Endothelial cell of umbilical vein (primary cell): ENCODE measurements around the gene GVQW3. TPM values are rescaled to one million over a fixed set of nuclear protein-coding genes. Genes with fewer than 3 reads are reported as not detected.

Experiments used
- BruUV-seq: library from RNA; stranded (reverse); fragments of 400-500 nt; replicated peaks from 2 replicates; lab custom pipeline; 2021; lab: Mats Ljungman, UMichigan
- CTCF ChIA-PET: fragments of 300-600, 350-600 bp; sonication (Branson Sonifier 250); formaldehyde crosslinking; loops from one replicate; lab custom pipeline; 2021; ENCODE audit warnings: antibody characterized with exemption, inconsistent platforms; lab: Charles Lee
- POLR2A ChIA-PET: fragments of 300-600, 350-600 bp; sonication (Branson Sonifier 250); formaldehyde crosslinking; loops from one replicate; lab custom pipeline; 2021; ENCODE audit warnings: antibody characterized with exemption, inconsistent platforms; lab: Charles Lee
- DNase-seq: peaks from one replicate; pipeline ENCODE4 v3.0.0-alpha.2; 2011; ENCODE audit warnings: low read depth, low spot score
- FAIRE-seq: peaks from 2 replicates; lab custom pipeline; 2011; peaks lifted over from hg19 to GRCh38; lab: Jason Lieb, UNC
- H2AFZ ChIP-seq: 2 replicates; pipeline ENCODE4 v1.6.0; 2012; ENCODE audit warnings: low read depth, low read length, control low read depth, inconsistent platforms
- H3K27ac ChIP-seq: 2 replicates; pipeline ENCODE4 v1.5.1; 2011; ENCODE audit warnings: low read depth, mild to moderate bottlenecking, control low read depth, low read length, moderate library complexity; ENCODE audit not compliant: insufficient read depth
- H3K27me3 ChIP-seq, 2 experiments: 2 replicates each; pipeline versions ENCODE4 v1.6.0 to v1.6.1; 2011; ENCODE audit warnings: low read length in 2 of 2, mixed read lengths in 1 of 2; ENCODE audit not compliant: control insufficient read depth in 2 of 2, insufficient read depth in 2 of 2
- H3K36me3 ChIP-seq, 2 experiments: 2 replicates in 1 of 2; 3 replicates in 1 of 2; pipeline ENCODE4 v1.5.1; 2011; ENCODE audit warnings: low read length in 2 of 2, mild to moderate bottlenecking in 1 of 2, moderate library complexity in 1 of 2; ENCODE audit not compliant: control insufficient read depth in 2 of 2, insufficient read depth in 2 of 2; ENCODE audit errors: extremely low read depth in 1 of 2
- H3K4me1 ChIP-seq: 3 replicates; pipeline ENCODE4 v1.5.1; 2011; ENCODE audit warnings: mild to moderate bottlenecking, low read length; ENCODE audit not compliant: control insufficient read depth, insufficient read depth; ENCODE audit errors: extremely low read depth
- H3K4me2 ChIP-seq: 2 replicates; pipeline ENCODE4 v1.6.1; 2011; ENCODE audit warnings: low read length, control low read depth, mixed read lengths; ENCODE audit not compliant: insufficient read depth
- H3K4me3 ChIP-seq, 3 experiments: fragments of 200-600 bp in 1 of 3; sonication (generic), shearing (Covaris generic) in 1 of 3; replicated peaks in 1 of 3; 2 replicates each; pipeline ENCODE4 v1.5.1; 2011 to 2016; ENCODE audit warnings: control low read depth in 3 of 3, low read length in 3 of 3, mild to moderate bottlenecking in 2 of 3, inconsistent platforms in 1 of 3, low read depth in 1 of 3, moderate library complexity in 1 of 3; ENCODE audit not compliant: insufficient read depth in 1 of 3
- H3K79me2 ChIP-seq: 2 replicates; pipeline ENCODE4 v1.6.0; 2012; ENCODE audit warnings: low read length, inconsistent platforms; ENCODE audit not compliant: control insufficient read depth, insufficient read depth
- H3K9ac ChIP-seq: replicated peaks from 2 replicates; pipeline ENCODE3; 2011; ENCODE audit warnings: low read length, control low read depth; ENCODE audit not compliant: insufficient read depth; ENCODE audit errors: extremely low read depth
- H3K9me1 ChIP-seq: replicated peaks from 3 replicates; pipeline ENCODE4 v1.6.0; 2011; ENCODE audit warnings: mild to moderate bottlenecking, low read length; ENCODE audit not compliant: control insufficient read depth, insufficient read depth; ENCODE audit errors: extremely low read depth
- H3K9me3 ChIP-seq: replicated peaks from 2 replicates; pipeline ENCODE4 v1.5.1; 2012; ENCODE audit warnings: low read length, inconsistent platforms; ENCODE audit not compliant: control insufficient read depth, insufficient read depth
- H4K20me1 ChIP-seq: replicated peaks from 2 replicates; pipeline ENCODE3; 2011; ENCODE audit warnings: mild to moderate bottlenecking, low read length; ENCODE audit not compliant: control insufficient read depth, insufficient read depth; ENCODE audit errors: extremely low read depth
- CTCF ChIP-seq, 2 donors: IDR thresholded peaks; 1 replicate in 1 of 2; 2 replicates in 1 of 2; pipeline ENCODE4 v1.5.1; 2011; ENCODE audit warnings: low read length in 2 of 2, mild to moderate bottlenecking in 2 of 2, moderate library complexity in 2 of 2, control low read depth in 1 of 2, inconsistent platforms in 1 of 2, low read depth in 1 of 2; ENCODE audit not compliant: insufficient read depth in 1 of 2; ENCODE audit errors: extremely low read depth in 1 of 2
- EZH2 ChIP-seq: IDR thresholded peaks from 2 replicates; pipeline ENCODE4 v1.6.1; 2012; ENCODE audit warnings: borderline replicate concordance, low read depth, mild to moderate bottlenecking, moderate library complexity, low read length, inconsistent platforms; ENCODE audit not compliant: severe bottlenecking
- FOS ChIP-seq: IDR thresholded peaks from 2 replicates; pipeline ENCODE4 v1.6.1; 2011; ENCODE audit warnings: mild to moderate bottlenecking, low read length, moderate library complexity, borderline replicate concordance; ENCODE audit not compliant: insufficient read depth
- GATA2 ChIP-seq: IDR thresholded peaks from 2 replicates; pipeline ENCODE4 v1.7.0; 2011; ENCODE audit warnings: low read depth, mild to moderate bottlenecking, moderate library complexity, mixed read lengths, low read length; ENCODE audit not compliant: insufficient read length, insufficient read depth
- JUN ChIP-seq: IDR thresholded peaks from 2 replicates; pipeline ENCODE4 v1.6.1; 2011; ENCODE audit warnings: borderline replicate concordance, low read depth; ENCODE audit not compliant: insufficient read length, insufficient read depth
- MAX ChIP-seq: IDR thresholded peaks from 2 replicates; pipeline ENCODE4 v1.6.1; 2011; ENCODE audit not compliant: insufficient read depth, insufficient read length
- MYC ChIP-seq: IDR thresholded peaks from one replicate; pipeline ENCODE4 v1.6.1; 2011; ENCODE audit warnings: mild to moderate bottlenecking, low read depth, low read length
- POLR2A ChIP-seq: IDR thresholded peaks from 2 replicates; pipeline ENCODE4 v1.6.1; 2012; ENCODE audit warnings: low read depth, mild to moderate bottlenecking, control low read depth, low read length
- POLR2AphosphoS5 ChIP-seq: IDR thresholded peaks from 2 replicates; pipeline ENCODE4 v1.6.1; 2012; ENCODE audit warnings: low read depth, mild to moderate bottlenecking, control low read depth, low read length, moderate library complexity; ENCODE audit not compliant: insufficient read depth
- dilution Hi-C: fragments of 300-500 bp; cut with MboI; formaldehyde crosslinking; loops from one replicate; pipeline ENCODE4 v1.15.0; 2019; ENCODE audit warnings: low sequenced_read_pairs; ENCODE audit not compliant: extremely low pct_ligation_motif_present
- intact Hi-C: fragments of 100-400 bp; cut with micrococcal nuclease; formaldehyde crosslinking; loops from one replicate; pipeline ENCODE4 v1.10.0; 2022
- polyA plus RNA-seq, 4 experiments: library from polyadenylated mRNA; depleted of rRNA in 3 of 4; stranded (reverse) in 3 of 4; unstranded in 1 of 4; fragments of >200 nt; gene quantifications; 2 replicates each; pipeline versions ENCODE4 v1.2.1 to v1.2.3, GENCODE V29; 2011 to 2012; ENCODE audit warnings: missing spikeins in 1 of 4
- total RNA-seq: library from RNA; stranded (reverse); gene quantifications from 2 replicates; pipeline ENCODE4 v1.2.3, GENCODE V29; 2021

GVQW3 gene
- total and polyA plus RNA-seq, 2 donors (not counting 3 experiments of a cell fraction or from before 2014, with no cell fraction given): 1.0 to 2.8 TPM

GRCh38 chr11:76394411-76394810 lies 13.3 kb downstream of the GVQW3 start:
- H3K79me2 ChIP-seq: no peaks in the 10 kb centered on the region
- H3K27ac ChIP-seq: no peak overlapping the region
- no peak for TF ChIP-seq JUN
- TF ChIP-seq MAX: no peak
- no peak for TF ChIP-seq EZH2
- TF ChIP-seq POLR2A: no peak
- no peak for TF ChIP-seq MYC
- no peak for TF ChIP-seq CTCF (IDR thresholded peaks at IDR 0.05; ENCODE audit: extremely low read depth in 1 of 2, insufficient read depth in 1 of 2, low read depth in 1 of 2, low read length in 2 of 2)
- TF ChIP-seq FOS: no peak
- TF ChIP-seq GATA2: no peak
- no peak for TF ChIP-seq POLR2AphosphoS5
- BruUV-seq: no TSS peak
- no peaks in the 10 kb centered on the region for H3K4me1 ChIP-seq
- POLR2A ChIA-PET: interaction anchor here (0.6 kb wide), 1 partner anchor 138 kb away, joined by 7 read pairs; no protein-coding TSS in a partner anchor
- H2AFZ ChIP-seq: no peak overlapping the region
- peaks cover 0 to 3% of the 10 kb centered on the region in 2 experiments for H3K27me3 ChIP-seq
- no peak overlapping the region for H3K9ac ChIP-seq
- DNase-seq (no peak), FAIRE-seq (no peak)
- H3K9me3 ChIP-seq: no peaks in the 10 kb centered on the region
- CTCF ChIA-PET: interaction anchor here (1.0 kb wide), 1 partner anchor 24 kb away, joined by 3 read pairs; no protein-coding TSS in a partner anchor
- no peaks in the 10 kb centered on the region for H3K9me1 ChIP-seq
- no peak overlapping the region for H3K4me3 ChIP-seq
- no peak overlapping the region for H3K4me2 ChIP-seq
- intact Hi-C loops (no loop called here), dilution Hi-C loops (no loop called here)
- H3K36me3 ChIP-seq: no peaks in the 10 kb centered on the region
- H4K20me1 ChIP-seq: no peaks in the 10 kb centered on the region
